Body of pancreas (tissue), 4 donors: Measurements from ENCODE around the gene MLXIPL.

Experiments
- CTCF ChIP-seq, 7 experiments: fragments of 450-650 bp in 4 of 7; fragments of 200-600 bp in 3 of 7; sonication (generic) in 3 of 7; IDR thresholded peaks; one replicate each; pipeline ENCODE4 v1.5.1; 2016 to 2019; ENCODE audit warnings: antibody characterized with exemption in 7 of 7
- POLR2A ChIP-seq, 3 donors: fragments of 450-650 bp; IDR thresholded peaks; one replicate each; pipeline ENCODE4 v1.6.1; 2016; ENCODE audit warnings: antibody characterized with exemption in 3 of 3, mild to moderate bottlenecking in 2 of 3

GRCh38 chr7:73582664-73583202 lies 41.6 kb downstream of the MLXIPL start:
- TF ChIP-seq CTCF (IDR thresholded peaks at IDR 0.05) (no peak), POLR2A (IDR thresholded peaks at IDR 0.05) (no peak)
